IMR-90 (cell line): Measurements from ENCODE around the gene TRMT10B. TPM values are rescaled to one million over a fixed set of nuclear protein-coding genes. Genes with fewer than 3 reads are reported as not detected.

Source experiments
- ATAC-seq: fragments of 200-7000 bp; cut with Tn5 transposase; 2 replicates; pipeline ENCODE4 v1.9.1; 2020; ENCODE audit warnings: low read depth, mild to moderate bottlenecking, moderate library complexity
- BruUV-seq: library from RNA; stranded (reverse); fragments of 400-500 nt; replicated peaks from 2 replicates; lab custom pipeline; 2021; lab: Mats Ljungman, UMichigan
- CTCF ChIA-PET: fragments of 300-600 bp; formaldehyde crosslinking; extraction: SDS; loops from one replicate; lab custom pipeline; 2021; ENCODE audit warnings: antibody characterized with exemption; lab: Yijun Ruan, JAX
- POLR2A ChIA-PET: fragments of 300-600 bp; sonication (Branson Sonifier 250); formaldehyde crosslinking; loops from one replicate; lab custom pipeline; 2022; ENCODE audit warnings: antibody characterized with exemption; ENCODE audit not compliant: unreplicated experiment; lab: Charles Lee
- DNase-seq: peaks from one replicate; pipeline ENCODE4 v3.0.0; 2013
- H2AFZ ChIP-seq: replicated peaks from 2 replicates; pipeline ENCODE3; 2013; ENCODE audit warnings: low read length, mild to moderate bottlenecking; ENCODE audit not compliant: poor library complexity
- H2AK5ac ChIP-seq: 2 replicates; pipeline ENCODE4 v1.6.1; 2013; ENCODE audit warnings: low read depth, low read length, inconsistent platforms
- H2AK9ac ChIP-seq: replicated peaks from 2 replicates; pipeline ENCODE3; 2013; ENCODE audit warnings: mild to moderate bottlenecking, low read depth, low read length, moderate library complexity; ENCODE audit not compliant: poor library complexity
- H2BK120ac ChIP-seq: 2 replicates; pipeline ENCODE4 v1.6.1; 2013; ENCODE audit warnings: low read depth, low read length, inconsistent platforms
- H2BK15ac ChIP-seq: 3 replicates; pipeline ENCODE4 v1.6.1; 2013; ENCODE audit warnings: low read depth, low read length, inconsistent platforms
- H2BK20ac ChIP-seq: 2 replicates; pipeline ENCODE4 v1.6.1; 2013; ENCODE audit warnings: low read depth, mild to moderate bottlenecking, inconsistent platforms, low read length, moderate library complexity
- H2BK5ac ChIP-seq: 2 replicates; pipeline ENCODE4 v1.6.1; 2013; ENCODE audit warnings: mild to moderate bottlenecking, low read depth, low read length, inconsistent platforms; ENCODE audit not compliant: poor library complexity, severe bottlenecking
- H3K14ac ChIP-seq: replicated peaks from 2 replicates; pipeline ENCODE4 v1.6.1; 2013; ENCODE audit warnings: low read depth, low read length, inconsistent platforms
- H3K18ac ChIP-seq: 2 replicates; pipeline ENCODE4 v1.6.1; 2013; ENCODE audit warnings: low read depth, low read length, control low read depth
- H3K23ac ChIP-seq: 2 replicates; pipeline ENCODE4 v1.6.1; 2013; ENCODE audit warnings: low read depth, low read length, inconsistent platforms
- H3K27ac ChIP-seq: 2 replicates; pipeline ENCODE4 v1.5.1; 2013; ENCODE audit warnings: mild to moderate bottlenecking, control low read depth, low read length; ENCODE audit not compliant: insufficient read depth
- H3K27me3 ChIP-seq: 2 replicates; pipeline ENCODE4 v1.6.1; 2013; ENCODE audit warnings: low read length; ENCODE audit not compliant: control insufficient read depth, insufficient read depth
- H3K36me3 ChIP-seq: 2 replicates; pipeline ENCODE4 v1.6.1; 2013; ENCODE audit warnings: low read length, mixed read lengths; ENCODE audit not compliant: control insufficient read depth, insufficient read depth
- H3K4ac ChIP-seq: 2 replicates; pipeline ENCODE4 v1.6.1; 2013; ENCODE audit warnings: low read depth, low read length, inconsistent platforms
- H3K4me1 ChIP-seq: 2 replicates; pipeline ENCODE4 v1.6.1; 2013; ENCODE audit warnings: low read length, mixed read lengths; ENCODE audit not compliant: control insufficient read depth, insufficient read depth
- H3K4me2 ChIP-seq: 2 replicates; pipeline ENCODE4 v1.6.1; 2013; ENCODE audit warnings: low read depth, mild to moderate bottlenecking, control low read depth, low read length, moderate library complexity
- H3K4me3 ChIP-seq: 2 replicates; pipeline ENCODE4 v1.5.1; 2013; ENCODE audit warnings: low read depth, mild to moderate bottlenecking, control low read depth, low read length, moderate library complexity; ENCODE audit not compliant: insufficient read depth
- H3K56ac ChIP-seq: 2 replicates; pipeline ENCODE4 v1.6.1; 2013; ENCODE audit warnings: low read length, inconsistent platforms; ENCODE audit not compliant: insufficient read depth; ENCODE audit errors: extremely low read depth
- H3K79me1 ChIP-seq, 2 experiments: 2 replicates each; pipeline ENCODE4 v1.6.1; 2013; ENCODE audit warnings: low read length in 2 of 2, inconsistent platforms in 1 of 2, low read depth in 1 of 2
- H3K9ac ChIP-seq: 2 replicates; pipeline ENCODE4 v1.6.1; 2013; ENCODE audit warnings: low read depth, low read length, control low read depth
- H3K9me1 ChIP-seq: 2 replicates; pipeline ENCODE4 v1.6.1; 2013; ENCODE audit warnings: low read length, inconsistent platforms; ENCODE audit not compliant: insufficient read depth
- H3K9me3 ChIP-seq: 2 replicates; pipeline ENCODE4 v1.6.1; 2013; ENCODE audit warnings: low read length; ENCODE audit not compliant: control insufficient read depth, insufficient read depth
- H4K20me1 ChIP-seq: 2 replicates; pipeline ENCODE4 v1.6.1; 2013; ENCODE audit warnings: low read length, inconsistent platforms; ENCODE audit not compliant: insufficient read depth
- H4K5ac ChIP-seq: 2 replicates; pipeline ENCODE4 v1.6.1; 2013; ENCODE audit warnings: mild to moderate bottlenecking, low read depth, low read length, control low read depth
- H4K8ac ChIP-seq, 2 experiments: 2 replicates each; pipeline ENCODE4 v1.6.1; 2013; ENCODE audit warnings: low read depth in 2 of 2, low read length in 2 of 2, control low read depth in 1 of 2, inconsistent platforms in 1 of 2
- H4K91ac ChIP-seq: 2 replicates; pipeline ENCODE4 v1.6.1; 2013; ENCODE audit warnings: low read depth, low read length, inconsistent platforms; ENCODE audit not compliant: insufficient read depth
- BHLHE40 ChIP-seq: fragments of 150-350 bp; IDR thresholded peaks from 2 replicates; pipeline ENCODE4 v1.6.1; 2016; ENCODE audit warnings: mild to moderate bottlenecking, low read depth, low read length
- CEBPB ChIP-seq: IDR thresholded peaks from 2 replicates; pipeline ENCODE4 v1.6.1; 2012; ENCODE audit warnings: low read depth, low read length, improper control_type of control experiment
- CTCF ChIP-seq: conservative IDR thresholded peaks from 2 replicates; pipeline ENCODE4 v1.5.1; 2012; ENCODE audit warnings: mild to moderate bottlenecking, low read depth, low read length, improper control_type of control experiment
- ELK1 ChIP-seq: fragments of 150-350 bp; IDR thresholded peaks from 2 replicates; pipeline ENCODE4 v1.6.1; 2016; ENCODE audit warnings: low read depth, mild to moderate bottlenecking, low read length, moderate library complexity, borderline replicate concordance
- FOS ChIP-seq: fragments of 150-350 bp; IDR thresholded peaks from 2 replicates; pipeline ENCODE4 v1.6.1; 2016; ENCODE audit warnings: low read depth, low read length
- MAFK ChIP-seq: IDR thresholded peaks from 2 replicates; pipeline ENCODE4 v1.6.1; 2012; ENCODE audit warnings: low read depth, low read length, improper control_type of control experiment
- MAZ ChIP-seq: IDR thresholded peaks from 2 replicates; pipeline ENCODE4 v1.6.1; 2012; ENCODE audit warnings: low read depth, mild to moderate bottlenecking, low read length, improper control_type of control experiment, moderate library complexity, borderline replicate concordance
- NFE2L2 ChIP-seq: fragments of 150-350 bp; IDR thresholded peaks from 2 replicates; pipeline ENCODE4 v1.6.1; 2016; ENCODE audit warnings: low read depth, mild to moderate bottlenecking, low read length
- POLR2A ChIP-seq: IDR thresholded peaks from 2 replicates; pipeline ENCODE4 v1.6.1; 2012; ENCODE audit warnings: mild to moderate bottlenecking, low read depth, low read length
- RAD21 ChIP-seq: IDR thresholded peaks from 2 replicates; pipeline ENCODE4 v1.6.1; 2012; ENCODE audit warnings: low read length, improper control_type of control experiment
- RCOR1 ChIP-seq: IDR thresholded peaks from 2 replicates; pipeline ENCODE4 v1.6.1; 2012; ENCODE audit warnings: mild to moderate bottlenecking, low read length, improper control_type of control experiment; ENCODE audit not compliant: insufficient replicate concordance
- SMC3 ChIP-seq: fragments of 150-350 bp; IDR thresholded peaks from 2 replicates; pipeline ENCODE4 v1.6.1; 2016; ENCODE audit warnings: low read depth, mild to moderate bottlenecking, antibody characterized with exemption, low read length, moderate library complexity
- WGBS, 2 experiments: methylation state at CpG; one replicate each; pipeline versions ENCODE4 v1.1.5 to v1.1.7; 2013; ENCODE audit warnings: missing lambda C conversion rate in 2 of 2; ENCODE audit not compliant: insufficient read length in 1 of 2; ENCODE audit errors: extremely low coverage in 2 of 2; 5-methylcytosine and 5-hydroxymethylcytosine counted together
- dilution Hi-C: fragments of 300-500 bp; cut with HindIII; formaldehyde crosslinking; loops from one replicate; pipeline ENCODE4 v1.14.3; 2018; ENCODE audit warnings: low sequenced_read_pairs; ENCODE audit not compliant: unreplicated experiment
- in situ Hi-C: fragments of 300-500 bp; cut with MboI; formaldehyde crosslinking; loops from 3 replicates; pipeline ENCODE4 v1.14.3; 2019; ENCODE audit warnings: low sequenced_read_pairs, inconsistent platforms, mixed read lengths
- intact Hi-C: fragments of 100-400 bp; cut with micrococcal nuclease; formaldehyde crosslinking; loops from 2 replicates; pipeline ENCODE4 v1.10.0; 2022
- polyA plus RNA-seq, 3 experiments: library from polyadenylated mRNA; depleted of rRNA; stranded (reverse); fragments of >200 nt; gene quantifications; 2 replicates each; pipeline ENCODE4 v1.2.3, GENCODE V29; 2012; ENCODE audit warnings: low replicate concordance in 1 of 3
- total RNA-seq: library from RNA; depleted of rRNA; stranded (reverse); fragments of >200 nt; gene quantifications from 2 replicates; pipeline ENCODE4 v1.2.3, GENCODE V29; 2012

The TRMT10B gene
- total and polyA plus RNA-seq, 2 of the 4 experiments (the other 2 are of a cell fraction): 2.3 to 4.5 TPM

GRCh38 chr9:37790096-37790495 is 36.5 kb downstream of the TRMT10B start:
- ChIA-PET POLR2A (no interaction called here), CTCF (no interaction called here)
- Histone ChIP-seq H3K23ac (no peak overlapping the region), H2BK120ac (no peak overlapping the region), H3K9me3 (no peaks in the 10 kb centered on the region), H2BK20ac (no peak overlapping the region), H3K4me2 (no peak overlapping the region), H3K4me1 (0 out of 2 replicates have a peak, but pooled peaks cover 2% of the 10 kb centered on the region), H3K4ac (no peak overlapping the region), H3K27ac (no peak overlapping the region), H2BK15ac (no peak overlapping the region), H2AK9ac (no peak overlapping the region), H3K79me1 (peaks cover 0 to 8% of the 10 kb centered on the region in 2 experiments; a peak in 1 of 4 replicates), H3K27me3 (no peaks in the 10 kb centered on the region), H4K8ac (no peak overlapping the region), H4K20me1 (no peaks in the 10 kb centered on the region), H3K18ac (no peak overlapping the region), H3K14ac (no peak overlapping the region), H4K91ac (no peak overlapping the region), H3K9ac (no peak overlapping the region), H3K56ac (no peak overlapping the region), H3K9me1 (peaks cover 6% of the 10 kb centered on the region; the same call in 1 of the 2 replicates), H2AFZ (no peak overlapping the region), H2AK5ac (no peak overlapping the region), H2BK5ac (no peak overlapping the region), H3K36me3 (no peaks in the 10 kb centered on the region), H3K4me3 (no peak overlapping the region), H4K5ac (no peak overlapping the region)
- in situ Hi-C loops (no loop called here), dilution Hi-C loops (no loop called here), intact Hi-C loops (no loop called here)
- no peak for DNase-seq
- BruUV-seq: no TSS peak
- no peak for TF ChIP-seq NFE2L2
- TF ChIP-seq BHLHE40: no peak
- TF ChIP-seq SMC3: no peak
- TF ChIP-seq CTCF: no peak
- no peak for TF ChIP-seq RAD21
- no peak for TF ChIP-seq RCOR1
- TF ChIP-seq FOS: no peak
- no peak for TF ChIP-seq MAFK
- no peak for TF ChIP-seq CEBPB
- no peak for TF ChIP-seq POLR2A
- no peak for TF ChIP-seq MAZ
- TF ChIP-seq ELK1: no peak
- ATAC-seq: no peak
- WGBS, 2 experiments: no CpG with 5 or more reads among the region's 2 CpGs
